ENCODE measurements around the gene B4GALT3.
A peak's percentile ranks its signal among the peaks of the same experiment; 100 is the strongest.
"Not testable (repeated sequence)": the region's sequence is repeated elsewhere in the genome, so short reads cannot be mapped to it uniquely, and the experiment has no call there.

The B4GALT3 gene

DNA sequence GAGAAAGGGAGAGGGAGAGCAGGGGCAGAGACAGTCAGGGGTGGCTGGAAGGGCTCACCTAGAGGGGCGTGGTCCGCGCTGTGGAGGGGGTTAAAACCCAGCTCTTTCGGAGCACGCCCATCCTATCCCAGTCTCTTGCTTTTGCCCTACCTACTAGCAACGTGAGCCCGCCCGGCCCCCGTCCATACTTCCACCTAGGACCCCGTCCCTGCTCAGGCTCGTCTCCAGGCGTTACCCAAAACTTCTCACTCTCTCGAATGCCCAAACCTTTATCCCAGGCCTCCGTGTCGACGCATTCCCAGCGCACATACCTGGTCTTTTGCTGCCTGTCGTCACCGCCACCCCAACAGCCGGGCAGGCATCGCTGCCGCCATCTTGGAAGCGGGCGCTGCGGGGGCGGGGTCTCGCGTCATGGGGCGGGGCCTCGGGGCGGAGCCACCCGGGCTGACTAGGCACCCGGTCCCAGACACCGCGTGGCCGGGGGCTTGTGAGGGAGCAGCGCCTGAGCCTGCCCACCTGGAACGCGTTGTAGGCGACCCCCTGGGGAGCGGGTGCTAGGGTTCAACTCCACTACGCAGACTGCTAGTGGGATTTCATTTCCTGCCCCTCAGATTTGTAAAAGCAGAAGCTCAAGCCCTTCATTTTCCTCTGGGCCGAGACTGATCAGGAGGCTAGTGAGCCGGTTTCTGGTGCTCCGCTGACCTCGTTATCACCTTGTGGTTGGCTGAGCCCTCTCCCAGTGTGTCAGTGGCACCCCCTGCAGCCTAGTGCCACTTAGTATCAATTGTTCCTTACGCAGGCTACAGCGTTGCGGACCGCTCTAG, at the start of gene B4GALT3:
TSS of gene B4GALT3 (minus strand) at position 396 of the 824 bp plus-strand sequence. CDS start 1,447 bp downstream, outside the sequence.
- peak; percentile 90 for DNase-seq (ENCODE audit: low spot score)

DNA sequence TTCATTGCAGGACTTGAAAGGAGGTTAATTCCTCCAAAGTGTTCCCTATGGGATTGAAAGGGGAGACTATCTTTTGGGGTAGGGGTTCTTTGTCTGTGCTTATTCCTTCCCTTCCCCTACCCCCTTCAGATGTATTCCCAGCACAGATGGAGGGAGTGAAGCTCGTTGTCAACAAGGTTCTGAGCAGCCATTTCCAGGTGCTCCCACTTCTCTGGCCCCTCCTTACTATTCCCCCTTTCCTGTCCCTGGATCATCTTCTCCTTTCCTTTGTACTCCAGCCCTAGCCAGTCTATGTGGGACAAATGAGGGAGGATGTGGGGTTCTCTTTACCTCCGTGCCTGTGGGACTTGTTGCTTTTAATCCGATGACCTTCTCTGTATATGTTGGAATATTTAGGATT, 49.5 kb upstream of the B4GALT3 start:
- no peak for DNase-seq (ENCODE audit: low spot score)

DNA sequence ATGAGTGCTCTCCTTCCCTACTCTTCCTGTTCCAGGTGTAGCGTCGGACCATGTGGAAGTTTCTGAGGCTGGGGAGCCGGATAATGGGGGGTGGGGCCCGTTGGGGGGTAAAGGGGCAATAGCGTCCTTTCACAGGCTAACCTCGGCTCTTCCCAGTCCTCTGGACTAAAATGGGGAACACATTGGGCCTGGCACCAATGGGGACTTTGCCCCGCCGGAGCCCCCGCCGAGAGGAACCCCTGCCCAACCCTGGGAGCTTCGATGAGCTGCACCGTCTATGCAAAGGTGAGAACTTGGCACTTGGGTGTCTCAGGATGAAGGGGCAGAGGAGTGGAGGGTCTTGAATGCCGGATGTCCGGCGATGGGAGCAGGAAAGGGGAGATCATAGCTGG, 49.0 kb upstream of the B4GALT3 start:
- no peak for DNase-seq (ENCODE audit: low spot score)

DNA sequence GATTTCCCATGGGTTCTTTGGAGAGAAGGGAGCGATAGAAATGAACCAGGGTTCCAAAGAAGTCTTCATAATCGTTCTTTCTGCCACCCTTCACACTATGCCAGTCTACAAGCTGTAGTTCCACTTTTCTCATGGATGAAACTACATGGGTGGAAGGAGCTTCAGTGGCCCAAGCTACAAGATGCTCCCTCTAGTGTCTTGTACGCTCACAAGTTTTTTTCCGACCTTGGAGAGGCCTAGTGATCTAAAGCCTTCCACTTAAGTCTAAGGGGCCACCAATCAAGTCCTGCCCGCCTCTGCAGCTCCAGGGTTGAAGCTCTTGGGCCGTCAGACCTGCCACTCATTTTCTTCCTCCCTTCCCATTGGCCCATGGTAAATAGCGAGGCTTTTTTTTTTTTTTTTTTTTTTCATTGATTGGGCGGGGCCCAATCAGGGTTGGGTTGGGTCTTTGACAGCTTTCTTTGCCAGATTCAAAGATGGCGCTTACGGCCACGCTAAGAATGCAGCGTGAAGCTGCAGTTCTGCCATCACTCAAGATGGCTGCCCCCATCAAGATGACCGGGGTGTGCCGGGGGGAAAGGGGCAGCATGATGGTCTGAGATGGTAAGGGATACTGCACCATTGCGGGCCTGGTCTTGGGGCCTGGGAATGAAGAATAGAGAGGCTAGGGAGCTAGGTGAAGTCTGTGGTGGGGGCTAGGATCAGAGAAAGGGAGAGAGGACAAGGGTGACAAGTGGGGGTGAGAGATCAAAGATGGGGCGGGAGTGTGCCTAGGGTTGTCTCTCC, 48.4 kb upstream of the B4GALT3 start, which contains the start of gene TOMM40L:
TSS of gene TOMM40L (plus strand) at position 527 of the 786 bp plus-strand sequence. CDS start 430 bp downstream, outside the sequence.
- peak; percentile 98 for DNase-seq (ENCODE audit: low spot score)

DNA sequence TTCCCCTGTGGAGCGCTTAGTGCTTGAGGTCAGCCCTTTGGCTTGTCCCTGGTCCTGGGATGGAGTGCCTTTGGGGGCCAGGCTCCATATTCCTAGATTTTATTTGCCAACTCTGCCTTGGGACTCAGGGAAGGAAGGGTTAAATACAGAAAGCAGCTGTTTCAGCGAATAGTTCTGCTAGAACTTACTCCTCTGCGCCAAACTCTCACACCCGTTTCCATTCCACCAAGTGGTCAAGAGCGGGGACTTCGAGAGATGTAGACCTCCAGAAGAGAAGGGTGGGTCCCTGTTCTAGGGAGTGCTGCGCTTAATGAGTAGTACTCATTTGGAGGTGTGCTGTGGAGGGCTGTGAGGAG, 47.8 kb upstream of the B4GALT3 start:
- DNase-seq (ENCODE audit: low spot score) = no peak

DNA sequence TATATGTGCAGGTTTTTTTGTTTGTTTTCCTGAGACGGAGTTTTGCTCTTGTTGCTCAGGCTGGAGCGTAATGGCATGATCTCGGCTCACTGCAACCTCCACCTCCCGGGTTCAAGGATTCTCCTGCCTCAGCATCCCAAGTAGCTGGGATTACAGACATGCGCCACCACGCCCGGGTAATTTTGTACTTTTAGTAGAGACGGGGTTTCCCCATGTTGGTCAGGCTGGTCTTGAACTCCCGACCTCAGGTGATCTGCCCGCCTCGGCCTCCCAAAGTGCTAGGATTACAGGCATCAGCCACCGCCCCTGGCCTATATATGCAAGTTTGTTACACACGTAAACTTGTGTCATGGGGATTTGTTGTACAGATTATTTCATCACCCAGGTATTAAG, 47.4 kb upstream of the B4GALT3 start:
- not testable (repeated sequence) for DNase-seq (ENCODE audit: low spot score)

DNA sequence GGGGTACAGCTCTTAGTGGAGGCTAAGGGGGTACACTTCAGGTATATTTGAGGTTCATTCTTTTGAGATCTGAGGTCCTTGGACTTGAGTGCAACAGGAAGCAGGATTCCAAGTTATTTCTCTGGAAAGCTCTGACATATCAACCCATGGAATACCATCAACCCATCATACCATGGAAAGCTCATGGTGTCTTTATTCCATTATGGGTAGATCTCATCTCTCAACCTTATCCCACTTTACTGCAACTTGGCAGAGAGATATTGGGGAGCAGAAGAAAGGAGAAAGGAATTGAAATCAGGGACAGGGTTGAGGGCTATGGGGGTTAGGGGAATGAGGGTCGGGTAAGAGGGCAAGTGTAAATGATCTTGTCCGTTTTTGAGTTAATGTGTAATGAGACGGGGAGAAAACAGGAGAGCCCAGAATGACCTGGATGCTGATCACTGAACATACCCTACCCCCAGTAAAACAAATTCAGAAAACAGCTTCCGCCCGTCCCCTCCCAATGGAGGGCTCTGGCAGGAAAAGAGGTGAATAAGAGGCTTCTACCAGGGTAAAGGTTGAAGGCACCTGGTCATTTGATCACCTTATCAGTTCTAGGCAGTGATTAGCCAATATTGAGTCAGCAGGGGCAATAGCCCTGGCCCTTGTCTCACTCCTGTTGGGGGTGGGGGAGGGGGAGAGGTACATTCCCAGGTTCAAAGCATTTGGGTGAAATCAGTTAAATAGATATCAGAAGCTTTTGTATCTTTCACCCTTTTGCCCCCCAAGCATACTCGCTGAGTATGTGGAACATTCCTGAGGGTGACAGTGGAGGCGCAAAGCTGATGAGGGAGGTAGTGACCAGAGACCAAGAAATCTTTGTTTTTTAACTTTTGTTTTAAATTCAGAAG, 46.7 kb upstream of the B4GALT3 start:
- no peak for DNase-seq (ENCODE audit: low spot score)

DNA sequence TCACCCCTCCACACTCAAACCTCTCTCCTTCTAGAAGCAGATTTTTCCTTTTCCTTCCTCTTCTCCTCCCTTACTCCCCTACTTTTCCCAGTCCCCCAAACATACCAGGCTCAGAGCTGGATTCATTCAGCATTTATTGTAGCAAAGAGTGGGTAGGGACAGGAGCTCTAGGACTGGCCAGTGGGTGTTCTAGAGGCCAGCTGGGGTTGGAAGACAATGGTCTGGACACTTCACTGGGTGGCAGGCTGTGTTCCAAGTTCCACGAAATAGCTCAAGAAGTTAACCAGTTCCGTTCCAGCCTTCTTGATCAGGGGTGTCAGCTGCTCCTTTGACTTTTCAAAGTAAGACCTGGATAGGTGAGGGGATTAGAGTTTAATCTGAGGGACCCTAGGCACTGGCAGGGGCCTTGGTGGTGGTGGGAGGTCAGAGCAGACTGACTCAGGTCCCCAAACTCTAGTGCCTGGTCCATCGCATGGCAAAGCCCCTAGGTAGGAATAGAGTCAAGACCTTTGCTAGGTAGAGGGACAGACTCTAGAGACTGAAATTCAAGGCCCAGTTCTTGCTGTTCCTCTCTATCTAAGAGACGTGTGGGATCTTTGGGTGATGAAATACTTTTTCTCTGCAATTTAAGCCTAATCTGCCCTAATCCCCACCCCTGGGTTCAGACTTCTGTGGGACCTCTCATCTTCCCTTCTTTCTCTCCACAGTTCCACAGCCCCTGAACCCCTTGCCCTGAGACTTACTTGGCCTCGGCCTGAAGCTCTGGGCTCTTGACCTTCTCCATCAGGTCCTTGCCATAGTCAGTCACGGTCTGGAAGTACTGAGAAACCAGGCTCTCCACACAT, 45.1 kb upstream of the B4GALT3 start:
- DNase-seq (ENCODE audit: low spot score) = no peak

DNA sequence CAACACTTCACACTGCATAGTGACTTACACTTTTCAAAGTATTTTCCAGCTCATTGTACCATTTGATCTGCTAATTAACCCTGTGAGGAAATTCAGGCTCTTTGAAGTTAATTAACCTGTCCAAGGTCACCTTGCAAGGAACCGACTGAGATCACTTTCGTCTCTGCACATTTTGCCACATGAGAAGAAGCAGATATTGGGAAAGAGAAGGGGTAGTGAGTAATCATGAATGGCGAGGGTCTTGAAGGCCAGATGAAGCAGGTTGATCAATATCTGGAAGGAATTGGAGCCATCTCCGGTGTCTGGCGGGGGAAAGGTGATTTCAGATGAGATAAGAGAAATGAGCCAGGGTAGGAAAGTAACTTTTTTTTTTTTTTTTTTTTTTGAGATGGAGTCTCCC, 42.7 kb upstream of the B4GALT3 start:
- no peak for DNase-seq (ENCODE audit: low spot score)

DNA sequence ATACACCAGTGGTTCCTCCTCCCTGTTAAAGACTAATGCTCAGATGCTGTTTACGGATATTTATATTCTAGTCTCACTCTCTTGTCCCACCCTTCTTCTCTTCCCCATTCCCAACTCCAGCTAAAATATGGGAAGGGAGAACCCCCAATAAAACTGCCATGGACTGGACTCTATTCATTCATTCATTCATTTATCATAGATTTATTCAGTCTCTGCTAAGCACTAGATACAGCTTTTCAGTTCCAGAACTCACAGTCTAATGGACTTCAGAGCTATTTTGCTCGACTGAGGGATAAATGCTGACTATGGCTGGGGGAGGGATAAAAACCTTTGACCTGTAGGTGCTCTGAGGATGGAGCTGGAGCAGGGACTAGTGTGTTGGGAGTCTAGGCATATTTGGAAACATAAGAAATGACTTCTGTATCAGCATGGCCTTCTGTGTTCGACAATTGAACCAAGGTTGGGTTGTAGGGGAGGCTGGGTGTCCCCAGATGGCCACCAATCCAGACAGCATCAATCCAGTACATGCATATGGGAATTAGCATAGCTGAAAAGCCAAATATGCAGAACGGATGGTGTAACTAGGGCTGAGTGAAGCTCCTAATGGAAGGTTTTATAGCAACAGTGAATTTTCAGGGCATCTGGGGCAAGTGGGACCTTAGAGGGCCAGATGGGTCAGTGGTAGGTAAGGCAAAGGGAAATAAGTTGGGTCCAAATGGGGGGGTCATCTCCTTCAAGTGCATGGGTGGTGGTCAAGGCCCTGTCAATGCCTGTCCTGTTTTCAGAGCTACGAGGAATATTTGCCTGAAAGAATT, 42.0 kb upstream of the B4GALT3 start:
- DNase-seq (ENCODE audit: low spot score) = no peak

DNA sequence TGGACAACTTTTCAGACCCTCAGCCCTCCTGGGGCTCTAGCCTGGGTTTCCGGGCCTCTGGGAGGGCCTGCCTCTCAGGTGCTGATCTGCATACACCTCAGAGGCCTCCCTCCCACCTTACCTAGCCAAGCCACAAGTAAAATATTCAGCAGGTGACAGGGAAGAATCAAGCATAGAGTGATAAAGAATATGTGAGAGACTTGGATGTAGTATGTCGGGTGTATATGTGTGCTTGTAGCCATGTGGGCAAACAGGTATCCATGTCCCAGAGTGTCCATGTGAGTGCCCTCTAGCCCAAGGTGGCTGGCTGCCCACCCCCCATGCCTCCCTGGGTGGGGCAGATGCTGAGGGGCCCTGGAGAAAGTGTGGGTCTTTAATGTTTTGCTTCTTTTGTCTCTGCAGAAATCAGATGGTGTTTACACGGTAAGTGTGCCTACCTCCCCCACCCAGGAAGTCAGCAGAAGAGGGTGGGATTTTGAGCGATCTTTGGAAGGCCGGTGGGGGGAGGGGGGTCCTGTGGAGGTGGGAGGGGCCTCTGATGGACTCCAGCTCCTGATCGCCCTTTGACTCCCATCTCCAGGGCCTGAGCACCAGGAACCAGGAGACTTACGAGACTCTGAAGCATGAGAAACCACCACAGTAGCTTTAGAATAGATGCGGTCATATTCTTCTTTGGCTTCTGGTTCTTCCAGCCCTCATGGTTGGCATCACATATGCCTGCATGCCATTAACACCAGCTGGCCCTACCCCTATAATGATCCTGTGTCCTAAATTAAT, 41.2 kb upstream of the B4GALT3 start:
- DNase-seq (ENCODE audit: low spot score) = no peak

DNA sequence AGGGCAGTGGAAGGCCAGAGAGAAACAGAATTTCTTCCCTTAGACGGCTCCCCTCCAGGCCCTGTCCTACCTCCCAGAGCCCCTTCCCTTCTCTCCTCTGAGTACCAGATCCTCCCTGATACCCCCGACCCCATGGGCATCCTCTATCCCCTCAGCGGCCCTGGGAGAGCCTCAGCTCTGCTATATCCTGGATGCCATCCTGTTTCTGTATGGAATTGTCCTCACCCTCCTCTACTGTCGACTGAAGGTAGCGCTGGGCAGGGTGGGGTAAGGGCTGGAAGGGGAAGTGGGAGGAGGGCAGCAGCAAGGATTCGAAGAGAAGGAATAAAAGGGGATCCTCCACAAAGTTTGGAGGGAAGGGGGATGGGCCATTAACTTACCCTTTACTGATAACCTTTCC, 40.5 kb upstream of the B4GALT3 start:
- DNase-seq (ENCODE audit: low spot score) = no peak

DNA sequence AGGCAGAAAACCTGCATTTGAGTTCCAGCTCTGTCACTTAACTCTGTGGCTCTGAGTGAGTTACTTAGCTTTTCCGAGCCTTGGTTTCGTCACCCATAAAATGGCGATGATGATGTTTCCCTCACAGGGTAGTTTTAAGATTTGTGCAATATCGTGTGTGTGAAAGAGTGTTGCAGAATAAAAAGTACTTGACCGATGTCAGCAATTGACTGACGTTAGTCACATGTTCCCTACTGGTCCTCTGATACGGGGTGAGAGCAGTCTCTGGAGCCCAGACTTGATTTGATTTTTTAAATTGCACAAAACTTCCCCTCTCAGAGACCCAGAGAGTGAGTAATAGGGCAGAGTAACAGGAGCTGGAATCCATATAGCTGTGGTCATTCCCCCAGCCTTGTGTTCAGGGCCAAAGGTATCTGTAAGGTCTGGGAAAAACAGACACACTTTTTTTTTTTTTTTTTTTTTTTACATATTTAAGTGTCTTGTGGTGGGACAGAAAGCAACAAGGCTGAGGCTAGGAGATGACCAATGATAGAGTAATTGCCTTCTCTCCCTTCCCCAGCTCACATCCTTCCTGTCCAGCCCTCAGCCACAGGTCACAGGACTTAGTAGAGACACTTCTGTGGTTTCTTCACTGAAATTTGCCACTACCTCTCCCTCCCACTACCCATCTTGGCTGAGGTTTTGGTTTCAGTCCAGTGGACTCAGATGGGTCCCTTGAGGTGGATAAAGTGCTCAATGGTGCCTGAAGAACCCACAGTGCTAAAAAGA, 39.8 kb upstream of the B4GALT3 start:
- DNase-seq (ENCODE audit: low spot score) = peak; percentile 66

DNA sequence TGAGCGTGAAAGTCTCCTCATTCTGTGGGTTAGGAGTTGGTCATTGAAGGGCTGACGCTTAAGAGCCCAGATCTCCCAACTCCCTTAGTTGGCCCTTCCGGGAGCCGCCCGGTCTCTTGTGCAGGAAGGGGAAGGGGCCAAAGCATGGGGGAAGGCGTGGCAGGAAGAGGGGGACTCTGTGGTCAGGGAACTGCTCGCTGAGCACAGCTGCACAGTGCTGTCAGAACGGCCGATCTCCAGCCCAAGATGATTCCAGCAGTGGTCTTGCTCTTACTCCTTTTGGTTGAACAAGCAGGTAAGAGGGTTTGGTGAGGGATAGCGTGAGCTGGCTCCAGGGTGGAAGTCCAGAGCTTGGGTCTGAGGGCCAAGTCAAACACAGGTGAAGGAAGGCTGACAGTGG, 37.8 kb upstream of the B4GALT3 start, which contains the start of gene FCER1G:
TSS of gene FCER1G (plus strand) at position 220 of the 400 bp plus-strand sequence. CDS start at position 247, 27 bp downstream.
- DNase-seq (ENCODE audit: low spot score) = peak; percentile 72

DNA sequence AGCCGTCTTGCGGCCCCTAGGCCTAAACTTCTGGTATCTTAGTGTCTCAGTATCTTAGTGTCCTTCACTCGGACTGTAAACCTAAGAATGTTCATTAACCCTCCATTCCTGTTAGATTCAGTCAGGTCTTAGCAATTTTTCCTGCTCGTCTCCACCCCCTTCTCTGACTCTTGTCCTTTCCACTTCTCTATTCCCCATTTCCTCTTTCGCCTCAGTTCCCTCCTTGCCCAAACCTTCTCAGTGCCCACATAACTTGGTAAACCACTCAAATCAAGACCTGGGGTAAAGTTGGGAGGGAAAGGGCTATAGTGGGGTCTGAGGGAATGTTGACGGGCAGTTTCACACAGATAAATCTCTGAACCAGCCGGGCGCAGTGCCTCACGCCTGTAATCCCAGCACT, 37.1 kb upstream of the B4GALT3 start:
- peak; percentile 39 for DNase-seq (ENCODE audit: low spot score)

DNA sequence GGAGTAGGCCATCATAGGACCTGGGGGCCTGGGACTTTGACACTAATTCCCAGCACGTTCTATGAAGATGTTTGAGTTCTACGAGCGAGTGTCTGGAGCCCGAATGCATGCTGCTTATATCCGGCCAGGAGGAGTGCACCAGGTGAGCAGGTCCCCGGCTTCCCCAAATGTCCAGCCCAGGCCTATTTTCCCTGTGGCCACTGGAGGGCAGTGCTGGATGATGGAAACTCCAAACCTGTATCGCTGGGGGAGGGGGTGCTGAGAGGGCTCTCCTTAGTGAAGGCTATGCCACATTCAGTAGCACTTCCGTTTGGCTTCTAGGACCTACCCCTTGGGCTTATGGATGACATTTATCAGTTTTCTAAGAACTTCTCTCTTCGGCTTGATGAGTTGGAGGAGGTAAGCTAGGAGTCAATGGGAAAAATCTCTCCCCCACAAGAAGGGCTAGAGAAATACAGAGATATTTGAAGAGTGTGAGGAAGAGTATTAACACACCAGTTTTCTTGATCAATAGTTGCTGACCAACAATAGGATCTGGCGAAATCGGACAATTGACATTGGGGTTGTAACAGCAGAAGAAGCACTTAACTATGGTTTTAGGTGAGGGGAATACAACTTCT, 32.6 kb upstream of the B4GALT3 start:
- peak; percentile 83 for DNase-seq (ENCODE audit: low spot score)

DNA sequence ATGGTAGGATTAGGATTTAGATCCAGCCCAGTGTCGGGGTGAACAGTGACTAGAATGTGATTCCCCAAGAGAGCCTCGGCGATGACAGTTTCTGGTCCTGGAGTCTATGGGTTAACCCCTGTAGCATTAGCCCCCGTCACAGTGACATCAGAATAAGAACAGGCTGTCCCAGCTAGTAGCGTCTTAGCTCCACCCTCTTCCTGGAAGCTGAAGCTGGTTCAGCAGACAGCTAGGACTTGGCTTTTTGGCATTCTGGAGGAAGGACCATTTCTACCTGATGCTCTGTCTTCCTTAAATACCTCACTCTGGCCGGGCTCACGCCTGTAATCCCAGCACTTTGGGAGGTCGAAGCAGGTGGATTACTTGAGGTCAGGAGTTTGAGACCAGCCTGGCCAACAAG, 29.9 kb upstream of the B4GALT3 start:
- no peak for DNase-seq (ENCODE audit: low spot score)
